Measurements from ENCODE around the gene C10orf95. TPM values are rescaled to one million over a fixed set of nuclear protein-coding genes. Genes with fewer than 3 reads are reported as not detected.

Gene C10orf95
- total RNA-seq, 1 experiment from 2014 or later, result not detected

DNA sequence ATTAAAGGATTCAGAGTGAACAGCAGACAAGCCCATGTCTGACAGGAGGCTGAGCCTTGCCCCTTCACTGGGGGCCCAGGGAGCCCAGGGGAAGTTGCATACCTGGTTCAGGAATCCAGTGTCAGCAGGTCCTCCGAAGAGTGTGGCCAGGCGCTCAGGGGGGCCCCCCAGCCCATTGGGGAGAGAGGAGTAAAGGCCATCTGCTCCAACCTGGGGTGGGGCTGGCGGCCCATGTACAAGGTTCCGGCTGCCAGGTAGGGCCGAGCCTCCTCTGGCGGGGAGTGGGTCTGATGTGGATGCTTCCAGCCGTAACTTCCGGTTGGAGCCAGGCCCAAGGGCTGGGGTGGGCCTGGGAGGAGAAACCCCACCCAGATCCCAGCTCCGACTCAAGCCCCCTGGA, 35.1 kb downstream of the C10orf95 start:
- DNase-seq (ENCODE audit: low read depth), result no peak

GRCh38 chr10:102414749-102415148, 36.6 kb downstream of the C10orf95 start:
- DNase-seq (ENCODE audit: low read depth), result no peak

DNA sequence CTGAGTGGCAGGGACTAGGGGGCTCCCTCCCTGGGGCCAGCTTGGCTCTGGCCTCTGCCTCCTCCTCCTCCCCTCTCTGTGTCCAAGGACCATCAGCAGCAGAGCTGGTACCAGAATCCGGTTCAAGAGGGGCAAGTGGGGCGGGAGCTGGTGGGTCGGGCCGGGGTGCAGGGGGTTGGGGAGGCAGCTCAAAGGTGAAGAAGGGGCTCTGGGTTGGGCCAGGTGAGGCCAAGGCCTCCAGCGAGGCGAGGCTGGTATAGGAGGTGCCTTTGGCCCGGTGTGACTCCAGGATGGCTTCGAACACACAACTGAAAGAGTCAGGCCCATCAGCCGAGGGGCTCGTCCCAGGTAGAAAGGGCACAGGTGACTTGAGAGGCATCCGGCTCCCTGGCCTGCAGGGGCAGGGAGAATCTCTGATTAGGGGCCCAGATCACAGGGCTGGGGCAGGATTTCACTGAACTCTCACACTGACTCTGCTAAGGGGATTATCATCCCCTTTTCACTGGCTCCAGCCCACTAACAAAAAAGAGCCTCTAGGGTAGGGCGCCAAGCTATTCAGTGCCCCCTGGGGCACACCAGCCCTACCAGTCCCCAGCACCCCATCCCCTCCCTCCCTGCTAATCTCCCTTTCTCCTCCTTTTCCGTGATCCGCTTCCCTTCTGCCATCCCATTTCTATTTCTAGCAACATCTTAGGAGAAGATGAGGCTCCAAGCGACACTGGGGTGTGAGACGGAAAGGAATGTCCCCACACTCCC, 37.4 kb downstream of the C10orf95 start:
- no peak for DNase-seq (ENCODE audit: low read depth)

DNA sequence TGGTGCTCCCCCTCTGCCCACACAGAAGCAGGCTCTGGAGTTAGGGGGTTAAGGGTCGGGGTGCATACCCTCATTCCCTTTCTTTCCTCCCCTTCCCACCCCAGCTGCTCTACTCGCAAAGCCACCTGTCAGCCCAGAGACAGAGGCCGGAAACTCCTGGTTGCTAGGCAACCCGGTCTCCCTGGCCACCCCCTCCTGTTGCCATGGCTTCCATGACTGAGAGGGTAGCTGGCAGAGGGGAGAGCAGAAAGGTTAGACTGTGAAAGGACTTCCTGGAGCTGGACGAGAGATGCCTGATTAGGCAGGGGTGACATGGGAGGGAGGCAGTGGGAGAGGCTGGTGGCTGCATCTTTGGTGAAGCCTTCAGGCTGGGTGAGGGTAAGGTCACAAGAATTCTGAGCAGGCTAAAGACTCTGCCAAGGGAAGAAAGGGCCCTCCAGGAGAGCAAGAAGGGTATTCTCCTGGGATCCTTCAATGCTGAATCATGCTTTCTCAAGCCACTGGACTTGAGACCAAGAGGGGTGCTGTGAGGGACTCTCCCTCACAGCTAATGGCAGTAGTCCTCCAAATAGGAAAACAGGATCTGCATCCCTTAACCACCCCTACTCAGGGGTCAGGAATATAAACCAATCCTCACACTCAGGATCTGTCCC, 38.2 kb downstream of the C10orf95 start:
- DNase-seq (ENCODE audit: low read depth), result no peak

- DNase-seq (ENCODE audit: low read depth), result no peak
These were observed 39.0 kb downstream of the C10orf95 start for GRCh38 chr10:102412293-102412692.

- DNase-seq (ENCODE audit: low read depth), result no peak
These were observed 39.7 kb downstream of the C10orf95 start for GRCh38 chr10:102411341-102412255.

DNA sequence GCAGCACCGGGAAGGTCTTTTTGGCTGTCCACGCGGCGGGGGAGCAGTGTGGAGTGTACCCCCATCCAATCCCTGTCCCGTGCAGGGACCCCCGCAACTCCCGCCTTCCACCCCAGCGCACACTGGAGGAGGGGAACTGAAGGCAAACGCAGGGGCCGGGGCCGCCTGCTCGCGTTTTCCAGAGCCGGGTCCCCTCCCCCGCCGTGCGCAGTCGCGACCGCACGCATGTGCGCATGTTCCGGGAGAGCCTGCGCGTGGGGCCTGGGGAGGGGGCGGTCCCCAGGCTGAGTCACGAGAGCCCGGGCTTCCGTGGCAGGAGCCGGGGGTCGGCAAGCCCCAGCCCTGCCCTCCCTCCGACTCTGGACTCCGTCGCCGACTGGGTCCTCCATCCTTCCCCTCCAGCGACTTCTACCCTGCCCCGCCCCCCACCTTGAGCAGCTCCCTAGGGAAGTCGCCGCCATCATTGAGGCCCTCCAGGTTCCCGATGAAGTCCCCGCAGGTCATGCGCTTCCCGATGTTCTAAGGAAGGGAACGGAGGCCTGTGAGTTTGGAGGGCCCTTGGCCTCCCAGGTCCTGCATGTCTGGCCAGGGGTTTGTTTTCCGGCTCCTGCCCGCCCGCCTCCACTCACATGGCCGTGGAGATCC, 40.8 kb downstream of the C10orf95 start:
- DNase-seq (ENCODE audit: low read depth), result no peak

DNA sequence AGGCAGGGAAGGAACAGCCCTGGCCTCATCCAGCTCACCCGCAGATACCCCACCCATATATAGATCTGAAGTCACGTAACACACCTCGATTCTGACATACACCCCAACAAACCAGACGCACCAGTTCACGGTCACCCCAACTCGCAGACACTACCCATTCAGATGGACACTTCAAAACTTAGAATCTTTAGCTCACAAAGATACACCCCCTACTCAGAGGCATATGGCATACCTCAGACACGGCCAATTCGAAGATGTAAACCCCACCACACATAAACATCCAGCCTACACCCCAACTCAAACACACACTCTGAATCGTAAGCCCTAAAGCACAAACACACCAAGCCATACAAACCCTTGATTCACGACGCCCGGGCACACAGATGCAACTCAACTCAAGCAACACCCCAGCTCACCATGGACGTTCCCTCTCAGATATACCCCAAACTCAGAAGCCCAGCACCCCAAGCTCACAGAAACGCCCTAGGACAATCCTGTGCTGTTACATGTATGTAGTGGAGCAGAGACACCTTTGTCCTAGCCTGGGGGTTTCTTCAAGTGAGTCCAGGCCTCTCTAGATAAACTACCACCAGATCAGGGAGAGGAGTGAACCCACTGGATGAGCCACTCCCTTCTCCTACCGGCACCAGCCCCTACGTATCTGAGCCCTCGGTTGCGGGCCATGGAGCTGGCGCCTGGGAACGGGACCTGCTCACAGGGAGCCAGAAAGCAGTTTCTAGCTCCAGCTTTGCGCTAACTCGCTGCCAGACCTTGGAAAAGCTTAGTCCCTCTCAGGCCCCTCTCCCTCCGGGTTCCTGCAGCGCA, 41.5 kb downstream of the C10orf95 start:
- no peak for DNase-seq (ENCODE audit: low read depth)

DNA sequence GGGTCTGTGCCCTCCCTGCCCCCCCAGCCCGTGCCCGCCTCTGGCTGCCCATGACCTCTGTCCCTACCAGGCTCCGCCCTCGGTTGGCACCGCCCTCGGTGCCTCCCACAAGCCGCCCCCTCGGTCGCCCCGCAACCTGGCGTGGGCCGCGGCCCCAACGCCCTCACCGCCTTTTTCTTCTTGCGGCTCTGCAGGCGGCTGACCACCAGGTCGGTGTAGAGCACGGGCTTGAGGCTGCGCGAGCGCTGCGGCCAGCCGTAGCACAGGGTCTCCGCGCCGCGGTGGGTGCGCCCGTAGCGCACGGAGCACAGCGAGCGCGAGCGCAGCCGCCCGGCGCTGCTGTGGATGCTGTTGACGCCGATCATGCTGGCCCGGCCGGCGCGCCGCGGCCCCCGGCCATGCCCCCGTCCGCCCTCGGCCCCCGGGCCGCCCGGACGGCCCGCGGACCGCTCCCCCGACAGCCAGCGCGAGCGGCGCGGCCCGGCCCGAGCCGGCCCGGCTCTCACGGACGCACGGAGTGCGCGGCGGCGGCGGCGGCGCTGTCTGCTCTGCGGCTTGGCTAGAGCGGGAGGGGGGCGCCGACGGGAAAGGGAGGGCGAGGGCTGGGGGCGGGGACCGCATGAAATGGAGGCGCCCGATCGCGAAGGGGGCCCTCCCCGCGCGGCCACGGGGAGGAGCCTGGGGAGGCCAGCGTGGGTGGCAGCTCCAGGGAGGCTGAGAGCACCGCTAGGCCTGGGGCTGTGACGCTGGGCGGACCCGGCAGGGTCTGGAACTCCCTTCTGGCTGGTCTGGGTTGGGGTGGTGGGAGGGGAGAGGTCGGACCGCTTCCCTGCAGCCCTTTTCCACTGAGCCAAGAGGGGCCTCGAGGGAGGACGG, 42.4 kb downstream of the C10orf95 start:
- no peak for DNase-seq (ENCODE audit: low read depth)

DNA sequence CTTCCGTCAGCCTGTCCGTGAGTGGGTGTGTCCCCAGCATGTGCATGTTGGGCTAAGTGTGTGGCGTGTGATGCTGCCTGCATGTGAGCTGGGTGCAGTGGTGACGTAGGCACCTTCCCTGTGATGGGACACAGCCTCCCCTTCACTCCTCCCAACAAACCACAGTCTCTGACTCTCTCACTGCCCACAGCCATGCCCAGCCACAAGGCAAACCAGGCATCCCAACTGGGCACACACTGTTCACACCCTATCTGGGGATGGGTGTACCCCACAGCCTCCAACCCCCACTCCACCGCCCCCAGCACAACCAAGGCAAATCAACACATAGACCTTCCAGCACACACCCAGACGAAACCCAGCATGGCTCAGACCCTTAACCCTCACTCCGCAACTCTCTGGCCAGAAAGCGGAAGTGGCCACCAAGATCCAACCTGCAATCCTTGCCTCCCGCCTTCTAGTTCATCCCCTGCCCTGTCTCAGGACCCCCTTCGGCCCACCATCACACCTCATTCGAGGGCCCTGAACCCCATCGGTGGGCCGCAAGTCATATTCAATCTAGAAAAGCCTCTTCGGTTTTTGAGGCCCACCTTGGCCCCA, 43.1 kb downstream of the C10orf95 start:
- DNase-seq (ENCODE audit: low read depth), result no peak

DNA sequence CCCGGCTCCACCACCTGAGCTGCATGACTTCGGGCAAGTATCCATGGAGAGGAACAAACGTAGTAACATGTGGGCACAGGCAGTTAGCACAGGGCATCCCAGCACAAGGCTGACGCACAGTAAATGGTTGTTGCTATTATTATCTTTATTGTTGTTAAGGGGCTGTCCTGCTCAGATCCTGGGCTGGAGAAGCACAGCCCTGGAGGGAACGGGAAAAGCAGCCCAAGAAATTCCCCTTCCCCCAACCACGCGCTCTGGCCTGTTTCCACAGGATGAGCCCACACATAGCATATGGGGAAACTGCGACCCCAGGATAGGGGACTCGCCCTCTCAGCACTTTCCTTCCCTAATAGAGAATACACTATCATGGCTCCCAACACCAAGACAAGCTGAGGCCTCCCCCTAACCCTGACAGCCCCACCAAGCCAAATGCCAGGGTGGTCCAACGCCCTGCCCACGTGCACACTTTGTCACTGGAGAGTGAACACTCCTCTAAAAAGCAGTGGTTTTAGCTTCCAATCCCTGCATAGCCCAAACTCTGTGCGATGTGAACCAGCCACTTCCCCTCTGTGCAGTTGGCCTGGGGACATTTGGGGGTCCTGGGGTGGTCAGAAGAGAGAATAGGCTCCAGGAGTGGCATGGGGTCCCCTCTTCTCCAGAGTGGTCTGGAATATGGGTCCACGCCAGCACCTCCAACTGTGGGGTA, 43.8 kb downstream of the C10orf95 start:
- DNase-seq (ENCODE audit: low read depth), result no peak

DNA sequence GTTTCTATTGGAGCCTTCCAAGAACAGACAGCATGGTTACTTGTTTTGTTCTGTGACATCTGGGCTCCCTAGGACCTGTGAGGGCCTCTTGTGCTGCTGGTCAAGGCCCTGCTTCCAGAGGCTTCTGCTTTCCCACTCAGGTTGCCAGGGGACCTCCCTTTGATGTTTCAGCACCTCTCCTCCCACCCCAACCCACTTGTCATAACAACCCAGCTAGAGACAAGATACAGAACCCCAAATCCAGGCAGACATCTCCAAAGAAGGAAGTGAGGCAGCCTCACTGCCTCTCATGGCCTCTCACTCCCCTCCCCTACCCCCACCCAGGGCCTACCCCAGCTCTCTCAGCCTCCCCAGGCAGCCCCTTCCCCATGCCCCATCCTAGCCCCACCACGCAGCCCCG, 44.5 kb downstream of the C10orf95 start:
- DNase-seq (ENCODE audit: low read depth), result no peak

GRCh38 chr10:102405632-102406031, 45.7 kb downstream of the C10orf95 start:
- no peak for DNase-seq (ENCODE audit: low read depth)

DNA sequence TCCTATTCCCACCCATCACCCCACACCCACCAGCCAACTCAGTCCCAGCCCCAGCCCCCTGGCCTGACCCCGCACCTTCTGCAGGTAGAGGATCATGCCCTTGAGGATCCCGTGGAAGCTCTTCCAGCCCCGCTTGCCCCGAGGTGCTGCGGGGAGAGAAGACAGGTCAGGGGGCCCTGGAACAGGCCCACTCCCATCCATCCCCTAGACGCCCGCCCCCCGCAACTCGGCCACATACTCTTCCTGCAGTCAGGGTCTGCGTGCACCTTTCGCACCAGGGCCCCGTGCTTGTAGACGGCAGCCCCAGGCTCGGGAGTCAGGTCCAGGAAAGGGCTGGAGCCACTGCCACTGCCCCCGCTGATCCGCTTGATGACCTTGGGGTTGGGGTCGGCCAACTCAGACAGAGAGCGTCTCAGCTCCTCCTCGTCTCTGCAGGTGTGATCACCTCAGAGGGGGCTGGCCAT, 46.2 kb downstream of the C10orf95 start:
- no peak for DNase-seq (ENCODE audit: low read depth)

DNA sequence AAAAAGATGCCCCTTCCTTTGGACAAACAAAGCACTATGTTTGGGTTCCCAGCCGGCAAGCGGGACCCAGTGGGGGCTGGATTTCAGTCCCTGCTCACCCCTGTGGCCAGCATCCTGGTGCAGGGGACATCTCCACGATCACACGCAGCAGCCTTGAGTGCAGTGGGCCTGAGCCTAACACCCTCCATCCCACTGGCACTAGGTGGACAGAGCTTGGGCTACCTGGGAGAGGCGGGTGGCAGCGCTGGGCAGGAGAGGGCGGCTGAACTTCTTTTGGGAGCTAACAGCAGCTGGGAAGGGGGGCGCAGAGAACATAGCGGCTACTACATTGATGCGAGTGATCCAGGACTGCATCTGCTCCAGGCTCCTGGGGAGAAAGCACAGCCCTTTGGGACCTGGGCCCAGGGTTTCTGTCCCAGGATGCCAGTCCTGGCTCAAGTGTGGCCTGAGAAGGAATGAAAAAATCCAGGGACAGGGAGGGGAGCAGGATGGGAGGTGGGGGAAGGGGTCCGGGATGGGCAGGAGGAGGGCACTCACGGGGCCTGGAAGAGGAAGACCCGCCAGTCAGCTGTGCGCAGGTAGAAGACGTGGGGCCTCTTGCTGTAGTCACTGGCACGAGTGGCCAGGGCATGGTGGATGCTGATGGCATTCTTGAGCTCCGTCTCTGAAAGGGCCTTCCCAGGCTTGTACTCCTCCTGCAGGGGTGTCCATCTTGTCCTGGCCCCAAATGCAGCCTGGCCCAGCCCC, 46.8 kb downstream of the C10orf95 start:
- DNase-seq (ENCODE audit: low read depth), result no peak

GRCh38 chr10:102403115-102403514, 48.2 kb downstream of the C10orf95 start:
- DNase-seq (ENCODE audit: low read depth), result no peak

DNA sequence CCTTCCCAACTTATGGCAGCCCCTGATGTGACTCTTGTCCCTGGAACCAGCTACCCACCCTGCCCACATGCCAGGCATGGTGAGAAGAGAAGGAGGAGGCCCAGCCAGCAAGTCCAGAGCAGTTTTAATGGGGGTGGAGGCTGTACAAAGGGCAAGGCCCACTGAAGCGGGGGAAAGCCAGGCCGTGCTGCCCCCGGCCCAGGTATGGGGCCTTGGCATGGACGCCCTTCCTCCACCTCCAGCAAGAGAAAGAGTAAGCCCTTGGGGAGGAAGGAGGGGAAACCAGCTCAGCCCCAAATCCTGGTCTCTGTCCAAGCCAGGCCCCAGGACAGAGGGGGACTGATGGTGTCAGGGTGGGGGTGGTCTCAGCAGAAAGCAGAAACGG, 48.8 kb downstream of the C10orf95 start:
- DNase-seq (ENCODE audit: low read depth), result no peak

All from RPMI7951 (cell line).